GM19193 (cell line): ENCODE results near the gene OR2T29.
"Not testable (repeated sequence)": the region's sequence is repeated elsewhere in the genome, so short reads cannot be mapped to it uniquely, and the experiment has no call there.

ENCODE experiments used
- POLR2A ChIP-seq: IDR thresholded peaks from 4 replicates; pipeline ENCODE4 v1.6.1; 2011; ENCODE audit not compliant: insufficient read depth, insufficient read length; ENCODE audit errors: extremely low read depth

The OR2T29 gene

GRCh38 chr1:248562672-248563071 is at the start of gene OR2T29:
Gene OR2T29 (minus strand): TSS chr1:248562772. CDS start chr1:248559491, 3,281 bp downstream.
- not testable (repeated sequence) for TF ChIP-seq POLR2A

- no peak for TF ChIP-seq POLR2A
Measured at GRCh38 chr1:248611883-248612414, 49.4 kb upstream of the OR2T29 start.

GRCh38 chr1:248610301-248610700 is 47.7 kb upstream of the OR2T29 start:
- TF ChIP-seq POLR2A = no peak

DNA sequence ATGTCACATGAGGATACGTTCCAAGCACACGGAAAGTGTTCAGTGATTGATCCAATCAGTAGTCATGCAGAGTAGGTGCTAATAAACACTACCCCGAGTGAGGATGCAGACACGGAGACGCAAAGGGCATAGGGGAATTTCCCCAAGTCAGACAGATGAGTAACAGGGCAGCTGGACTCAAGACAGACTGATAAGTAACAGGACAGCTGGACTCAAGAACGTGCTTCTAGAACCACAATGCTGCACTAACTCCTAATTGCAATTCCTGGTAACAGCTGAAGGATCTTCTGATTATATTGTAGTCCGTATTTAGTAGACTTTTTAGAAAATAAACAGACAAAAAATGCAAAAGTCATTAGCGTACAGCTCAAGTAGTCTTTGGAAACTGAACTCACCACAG is 36.8 kb upstream of the OR2T29 start:
- no peak for TF ChIP-seq POLR2A

DNA sequence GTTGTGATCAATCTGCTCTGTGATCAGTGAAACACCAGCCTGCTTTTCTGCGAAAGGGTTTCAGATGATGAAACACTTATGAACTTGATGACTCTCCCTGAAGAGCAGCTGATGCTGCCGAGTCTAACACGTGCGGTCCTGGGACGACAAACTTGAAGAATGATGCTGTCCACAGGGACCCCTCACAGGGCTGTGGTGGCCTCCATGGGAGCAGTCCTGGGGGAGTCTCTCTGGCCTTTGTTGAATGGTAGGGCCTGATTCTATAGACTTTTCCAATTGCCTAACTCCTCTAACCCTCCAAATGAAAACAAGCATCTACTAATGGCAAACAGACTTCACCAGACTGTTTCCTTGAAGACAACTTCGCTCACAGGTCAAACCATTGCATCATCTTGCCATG is 35.0 kb upstream of the OR2T29 start, which contains the start of gene OR2T10:
Gene OR2T10 (minus strand): TSS at position 112 of the 400 bp plus-strand sequence. CDS start 3,932 bp downstream, outside the sequence.
- no peak for TF ChIP-seq POLR2A

GRCh38 chr1:248596615-248597014 is 34.0 kb upstream of the OR2T29 start:
- no peak for TF ChIP-seq POLR2A

DNA sequence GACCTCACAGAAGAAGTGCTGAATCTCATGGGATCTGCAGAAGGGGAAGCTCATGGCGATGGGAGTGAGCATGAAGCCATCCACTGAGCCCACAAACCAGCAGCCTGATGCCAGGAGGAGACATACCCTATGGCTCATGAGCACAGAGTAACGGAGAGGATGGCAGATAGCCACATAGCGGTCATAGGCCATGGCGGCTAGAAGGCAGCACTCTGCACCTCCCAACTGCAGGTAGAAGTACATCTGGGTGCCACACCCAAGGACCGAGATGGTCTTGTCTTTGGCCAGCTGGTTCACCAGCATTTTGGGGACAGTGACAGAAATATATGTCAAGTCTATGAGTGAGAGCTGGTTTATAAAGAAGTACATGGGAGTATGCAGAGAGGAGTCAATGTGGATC is 30.7 kb upstream of the OR2T29 start:
- TF ChIP-seq POLR2A = no peak

DNA sequence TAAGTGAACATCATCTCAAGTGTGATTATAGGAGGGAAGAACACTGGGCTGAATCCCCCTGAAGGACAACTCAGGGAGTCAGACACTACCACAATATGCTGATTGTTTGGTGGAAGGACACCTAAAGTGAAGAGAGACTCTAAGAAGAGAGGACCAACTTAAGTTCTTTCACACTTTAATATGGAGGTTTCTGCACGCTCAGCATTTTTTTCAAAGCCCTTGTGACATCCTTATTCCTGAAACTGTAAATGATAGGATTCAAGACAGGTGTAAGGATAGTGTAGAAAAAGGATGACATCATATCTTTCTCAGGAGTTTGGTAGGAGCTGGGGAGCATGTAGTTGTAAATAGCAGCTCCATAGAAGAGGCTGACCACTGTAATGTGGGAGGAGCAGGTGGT is 30.1 kb upstream of the OR2T29 start:
- no peak for TF ChIP-seq POLR2A

GRCh38 chr1:248590055-248590454 is 27.5 kb upstream of the OR2T29 start:
- no peak for TF ChIP-seq POLR2A

GRCh38 chr1:248589334-248589733 is 26.8 kb upstream of the OR2T29 start:
- no peak for TF ChIP-seq POLR2A

- no peak for TF ChIP-seq POLR2A
Measured at GRCh38 chr1:248585266-248585665, 22.7 kb upstream of the OR2T29 start.

- no peak for TF ChIP-seq POLR2A
Measured at GRCh38 chr1:248576260-248576980, 13.8 kb upstream of the OR2T29 start.

- TF ChIP-seq POLR2A = not testable (repeated sequence)
Measured at GRCh38 chr1:248574657-248575056, 12.1 kb upstream of the OR2T29 start, which contains the start of gene OR2T34. Gene OR2T34 (minus strand): TSS chr1:248574757. CDS start chr1:248574757, 0 bp downstream.

GRCh38 chr1:248521856-248522255 is 40.7 kb downstream of the OR2T29 start:
- no peak for TF ChIP-seq POLR2A

DNA sequence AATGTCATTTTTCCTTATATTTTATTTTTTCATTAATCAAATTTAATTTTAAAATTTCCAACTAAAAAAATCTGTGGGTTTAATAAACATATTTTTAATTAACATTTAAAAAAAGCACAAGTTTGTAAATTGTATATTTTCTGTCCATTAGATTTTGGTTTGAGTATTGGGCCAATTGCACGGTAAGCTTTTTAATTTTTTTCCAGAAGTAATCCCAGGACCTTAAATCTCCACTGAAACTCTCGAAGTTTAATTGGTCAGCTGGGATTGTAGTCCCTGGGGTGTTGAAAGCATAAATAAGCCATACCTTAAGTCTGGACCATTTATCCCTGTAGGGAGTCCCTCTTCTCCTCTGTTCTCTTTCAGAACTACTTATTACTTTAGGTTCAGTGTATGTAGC is 54.8 kb downstream of the OR2T29 start, which contains the start of gene OR2G6:
Gene OR2G6 (plus strand): TSS at position 301 of the 400 bp plus-strand sequence. CDS start 13,574 bp downstream, outside the sequence.
- not testable (repeated sequence) for TF ChIP-seq POLR2A
